ENCODE data around the gene DYNC2I2.

GRCh38 chr9:128610897-128611296 is 45.8 kb downstream of the DYNC2I2 start:
- TF ChIP-seq CTCF (IDR thresholded peaks at IDR 0.05; ENCODE audit: poor library complexity) (no peak), EZH2phosphoT487 (IDR thresholded peaks at IDR 0.05; ENCODE audit: low read depth, severe bottlenecking, unreplicated experiment) (no peak)
